ENCODE results near the gene RGS16. TPM values are rescaled to one million over a fixed set of nuclear protein-coding genes. Genes with fewer than 3 reads are reported as not detected.

The RGS16 gene
- polyA plus RNA-seq, 1 of the 3 experiments (the other 2 are of a cell fraction) = 0.79 TPM

DNA sequence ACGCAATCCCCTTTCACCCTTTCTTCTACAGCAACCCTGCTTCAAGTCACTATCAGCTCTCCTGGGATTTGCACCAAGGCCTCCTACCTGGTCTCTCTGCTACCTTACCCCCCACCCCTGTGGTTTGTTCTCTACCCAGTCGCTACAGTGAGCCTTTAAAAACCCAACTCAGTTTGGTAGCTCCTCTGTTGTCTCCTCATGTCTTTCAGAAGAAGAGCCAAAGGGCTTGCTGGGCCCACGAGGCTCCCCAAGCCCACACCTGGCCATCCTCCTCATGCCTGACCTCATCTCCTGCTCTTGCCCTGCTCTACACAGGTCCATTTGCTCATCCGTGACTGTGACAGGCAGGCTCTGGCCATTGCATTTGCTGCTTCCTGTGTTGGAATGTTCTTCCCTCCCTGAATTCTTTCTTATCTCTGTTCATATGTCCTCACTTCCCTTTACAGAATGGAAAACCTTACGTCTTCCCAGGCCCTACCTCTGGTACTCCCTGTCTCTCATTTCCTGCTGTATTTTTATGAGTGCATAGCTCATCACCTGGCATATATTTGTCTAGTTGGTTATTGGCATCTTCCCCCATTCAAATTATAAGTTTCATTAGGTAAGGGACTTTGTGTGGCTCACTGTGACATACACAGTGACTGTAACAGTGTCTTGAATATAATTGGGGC, 3.3 kb downstream of the RGS16 start:
- Histone ChIP-seq H3K27ac (ENCODE audit: low read depth in 2 of 2, low read length in 1 of 2) (no peak overlapping the region), H3K4me3 (ENCODE audit: low read depth in 2 of 2, low read length in 1 of 2) (peak overlapping the region in 1 of 2 experiments; percentile 18; a peak in 1 of 4 replicates), H3K4me1 (ENCODE audit: control insufficient read depth in 1 of 2, insufficient read depth in 2 of 2, low read depth in 1 of 2, low read length in 1 of 2) (peaks cover 0 to 33% of the 10 kb centered on the region in 2 experiments; a peak in 1 of 4 replicates), H3K36me3 (replicated peaks in 1 of 2; ENCODE audit: control insufficient read depth in 1 of 2, insufficient read depth in 2 of 2, low read length in 1 of 2) (no peaks in the 10 kb centered on the region), H3K4me2 (no peak overlapping the region), H4K20me1 (ENCODE audit: insufficient read depth) (no peaks in the 10 kb centered on the region), H3K9me3 (no peaks in the 10 kb centered on the region), H3K9ac (no peak overlapping the region), H3F3A (replicated peaks; ENCODE audit: insufficient read depth) (no peaks in the 10 kb centered on the region), H2AFZ (ENCODE audit: low read depth) (no peak overlapping the region), H3K9me2 (no peaks in the 10 kb centered on the region), H3K79me2 (ENCODE audit: insufficient read depth) (no peaks in the 10 kb centered on the region), H3K27me3 (ENCODE audit: insufficient read depth) (no peaks in the 10 kb centered on the region)
- CTCF ChIA-PET = interaction anchor here (0.6 to 17.7 kb wide), 44 partner anchors 8 to 627 kb away, joined by 3 to 829 read pairs (median 4); partner anchors contain the start of genes NPL and RNASEL
- 54% methylated on average over 5 of the region's 5 CpGs for WGBS (ENCODE audit: low lambda C conversion rate)
- POLR2A ChIA-PET = interaction anchor here (1.1 kb wide), 1 partner anchor 182 kb away, joined by 3 read pairs; no protein-coding TSS in a partner anchor
- TF ChIP-seq NRF1 (IDR thresholded peaks at IDR 0.05; ENCODE audit: low read depth, low read length) = no peak
- TF ChIP-seq, protein P1, sequence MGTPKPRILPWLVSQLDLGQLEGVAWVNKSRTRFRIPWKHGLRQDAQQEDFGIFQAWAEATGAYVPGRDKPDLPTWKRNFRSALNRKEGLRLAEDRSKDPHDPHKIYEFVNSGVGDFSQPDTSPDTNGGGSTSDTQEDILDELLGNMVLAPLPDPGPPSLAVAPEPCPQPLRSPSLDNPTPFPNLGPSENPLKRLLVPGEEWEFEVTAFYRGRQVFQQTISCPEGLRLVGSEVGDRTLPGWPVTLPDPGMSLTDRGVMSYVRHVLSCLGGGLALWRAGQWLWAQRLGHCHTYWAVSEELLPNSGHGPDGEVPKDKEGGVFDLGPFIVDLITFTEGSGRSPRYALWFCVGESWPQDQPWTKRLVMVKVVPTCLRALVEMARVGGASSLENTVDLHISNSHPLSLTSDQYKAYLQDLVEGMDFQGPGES (IDR thresholded peaks at IDR 0.05; ENCODE audit: low read depth, low read length) = no peak
- TF ChIP-seq POLR2AphosphoS5 (IDR thresholded peaks at IDR 0.05; ENCODE audit: low read depth, low read length) = no peak
- no peak for TF ChIP-seq SIN3A (IDR thresholded peaks at IDR 0.05; ENCODE audit: borderline replicate concordance, low read depth, low read length)
- TF ChIP-seq EZH2phosphoT487 (IDR thresholded peaks at IDR 0.05; ENCODE audit: borderline replicate concordance, low read depth) = no peak
- TF ChIP-seq RFX5 (IDR thresholded peaks at IDR 0.05; ENCODE audit: low read length) = no peak
- TF ChIP-seq, protein P2, sequence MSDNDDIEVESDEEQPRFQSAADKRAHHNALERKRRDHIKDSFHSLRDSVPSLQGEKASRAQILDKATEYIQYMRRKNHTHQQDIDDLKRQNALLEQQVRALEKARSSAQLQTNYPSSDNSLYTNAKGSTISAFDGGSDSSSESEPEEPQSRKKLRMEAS (IDR thresholded peaks at IDR 0.05; ENCODE audit: low read depth) = no peak
- TF ChIP-seq TCF12 (IDR thresholded peaks at IDR 0.05) = no peak
- no peak for TF ChIP-seq YY1 (IDR thresholded peaks at IDR 0.05; ENCODE audit: low read depth)
- no peak for TF ChIP-seq NFIC (IDR thresholded peaks at IDR 0.05; ENCODE audit: borderline replicate concordance)
- TF ChIP-seq GABPA (IDR thresholded peaks at IDR 0.05; ENCODE audit: low read depth) = no peak
- TF ChIP-seq SMC3 (IDR thresholded peaks at IDR 0.05; ENCODE audit: low read depth, low read length) = no peak
- no peak for TF ChIP-seq JUND (IDR thresholded peaks at IDR 0.05)
- TF ChIP-seq TEAD4 (IDR thresholded peaks at IDR 0.05; ENCODE audit: borderline replicate concordance, insufficient read depth) = no peak
- TF ChIP-seq, protein P3, sequence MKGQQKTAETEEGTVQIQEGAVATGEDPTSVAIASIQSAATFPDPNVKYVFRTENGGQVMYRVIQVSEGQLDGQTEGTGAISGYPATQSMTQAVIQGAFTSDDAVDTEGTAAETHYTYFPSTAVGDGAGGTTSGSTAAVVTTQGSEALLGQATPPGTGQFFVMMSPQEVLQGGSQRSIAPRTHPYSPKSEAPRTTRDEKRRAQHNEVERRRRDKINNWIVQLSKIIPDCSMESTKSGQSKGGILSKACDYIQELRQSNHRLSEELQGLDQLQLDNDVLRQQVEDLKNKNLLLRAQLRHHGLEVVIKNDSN (IDR thresholded peaks at IDR 0.05; ENCODE audit: borderline replicate concordance, low read depth) = no peak
- no peak for TF ChIP-seq RAD21 (IDR thresholded peaks at IDR 0.05; ENCODE audit: low read length)
- no peak for TF ChIP-seq EP300 (IDR thresholded peaks at IDR 0.05; ENCODE audit: borderline replicate concordance in 1 of 2, low read depth in 1 of 2, low read length in 1 of 2)
- no peak for TF ChIP-seq RXRA (IDR thresholded peaks at IDR 0.05; ENCODE audit: borderline replicate concordance, low read depth)
- TF ChIP-seq FOXJ3 (CRISPR knock-in tag; IDR thresholded peaks at IDR 0.05) = no peak
- DNase-seq = no peak
